SK-N-SH (cell line): ENCODE measurements around the gene TRANK1. TPM values are rescaled to one million over a fixed set of nuclear protein-coding genes. Genes with fewer than 3 reads are reported as not detected.

Source experiments
- CTCF ChIA-PET: fragments of 300-600, 350-600 bp; formaldehyde crosslinking; extraction: SDS; loops from one replicate; lab custom pipeline; 2021; lab: Yijun Ruan, JAX
- POLR2A ChIA-PET: fragments of 350-600 bp; sonication (Branson Sonifier 250); formaldehyde crosslinking; extraction: SDS; loops from one replicate; lab custom pipeline; 2020; ENCODE audit warnings: antibody characterized with exemption, inconsistent platforms; lab: Yijun Ruan, JAX
- DNase-seq: peaks from one replicate; pipeline ENCODE4 v3.0.0; 2012
- H2AFZ ChIP-seq: fragments of 200-600 bp; sonication (generic); 2 replicates; pipeline ENCODE4 v1.8.1; 2016; ENCODE audit warnings: antibody characterized with exemption, mild to moderate bottlenecking, low read depth
- H3F3A ChIP-seq: fragments of 200-600 bp; sonication (generic); replicated peaks from 2 replicates; pipeline ENCODE3; 2016; ENCODE audit warnings: antibody characterized with exemption, mild to moderate bottlenecking; ENCODE audit not compliant: insufficient read depth
- H3K27ac ChIP-seq, 2 experiments: fragments of 200-500 bp in 1 of 2; fragments of 200-600 bp in 1 of 2; sonication (Bioruptor generic) in 1 of 2; sonication (generic), shearing (Covaris generic) in 1 of 2; 2 replicates each; pipeline versions ENCODE4 v1.5.1 to v1.6.1; 2014 to 2016; ENCODE audit warnings: low read depth in 2 of 2, inconsistent platforms in 1 of 2, low read length in 1 of 2, mild to moderate bottlenecking in 1 of 2, mixed read lengths in 1 of 2
- H3K27me3 ChIP-seq: fragments of 200-600 bp; sonication (generic), shearing (Covaris generic); 2 replicates; pipeline ENCODE4 v1.6.1; 2016; ENCODE audit warnings: mixed run types; ENCODE audit not compliant: insufficient read depth
- H3K36me3 ChIP-seq, 2 experiments: fragments of 200-500 bp in 1 of 2; fragments of 200-600 bp in 1 of 2; sonication (Bioruptor generic) in 1 of 2; sonication (generic) in 1 of 2; replicated peaks in 1 of 2; 2 replicates each; pipeline versions ENCODE3 to v1.5.1; 2014 to 2016; ENCODE audit warnings: low read length in 1 of 2, mild to moderate bottlenecking in 1 of 2; ENCODE audit not compliant: insufficient read depth in 2 of 2, control insufficient read depth in 1 of 2
- H3K4me1 ChIP-seq, 2 experiments: fragments of 200-500 bp in 1 of 2; fragments of 200-600 bp in 1 of 2; sonication (Bioruptor generic) in 1 of 2; sonication (generic), shearing (Covaris generic) in 1 of 2; 2 replicates each; pipeline versions ENCODE4 v1.5.1 to v1.6.1; 2014 to 2016; ENCODE audit warnings: low read depth in 1 of 2, low read length in 1 of 2, mixed run types in 1 of 2; ENCODE audit not compliant: insufficient read depth in 2 of 2, control insufficient read depth in 1 of 2
- H3K4me2 ChIP-seq: fragments of 200-600 bp; sonication (generic), shearing (Covaris generic); 2 replicates; pipeline ENCODE4 v1.6.1; 2017; ENCODE audit warnings: mixed run types
- H3K4me3 ChIP-seq, 2 experiments: fragments of 200-500 bp in 1 of 2; fragments of 200-600 bp in 1 of 2; sonication (Bioruptor generic) in 1 of 2; sonication (generic), shearing (Covaris generic) in 1 of 2; 2 replicates each; pipeline versions ENCODE4 v1.5.1 to v1.8.1; 2014 to 2016; ENCODE audit warnings: low read depth in 2 of 2, inconsistent platforms in 1 of 2, low read length in 1 of 2, mild to moderate bottlenecking in 1 of 2, mixed read lengths in 1 of 2, moderate library complexity in 1 of 2
- H3K79me2 ChIP-seq: fragments of 200-600 bp; sonication (generic); 2 replicates; pipeline ENCODE4 v1.8.1; 2017; ENCODE audit warnings: mild to moderate bottlenecking; ENCODE audit not compliant: insufficient read depth
- H3K9ac ChIP-seq: fragments of 200-600 bp; sonication (generic); 2 replicates; pipeline ENCODE4 v1.6.1; 2017; ENCODE audit warnings: mixed run types
- H3K9me2 ChIP-seq: fragments of 200-600 bp; sonication (generic); 2 replicates; pipeline ENCODE4 v1.6.1; 2017; ENCODE audit warnings: mixed run types
- H3K9me3 ChIP-seq: fragments of 200-600 bp; sonication (generic); 2 replicates; pipeline ENCODE4 v1.6.1; 2017; ENCODE audit warnings: mixed run types, mild to moderate bottlenecking, moderate library complexity
- H4K20me1 ChIP-seq: fragments of 200-600 bp; sonication (generic); 2 replicates; pipeline ENCODE4 v1.6.1; 2017; ENCODE audit warnings: mild to moderate bottlenecking, mixed run types; ENCODE audit not compliant: insufficient read depth
- CHD2 ChIP-seq: fragments of 150-350 bp; IDR thresholded peaks from 2 replicates; pipeline ENCODE4 v1.6.1; 2018; ENCODE audit warnings: low read length; ENCODE audit not compliant: partially characterized antibody
- CTCF ChIP-seq: fragments of 200-600 bp; sonication (generic); IDR thresholded peaks from 2 replicates; pipeline ENCODE4 v1.6.1; 2017; ENCODE audit warnings: antibody characterized with exemption, mild to moderate bottlenecking, moderate library complexity
- ELF1 ChIP-seq: IDR thresholded peaks from 2 replicates; pipeline ENCODE4 v1.4.0; 2012
- GATA2 ChIP-seq: sonication (generic); formaldehyde crosslinking; IDR thresholded peaks from 2 replicates; pipeline ENCODE4 v1.5.0; 2020; ENCODE audit warnings: mild to moderate bottlenecking, missing genetic modification reagents
- JUND ChIP-seq: IDR thresholded peaks from 2 replicates; pipeline ENCODE4 v1.4.0; 2012
- MEF2A ChIP-seq: IDR thresholded peaks from 2 replicates; pipeline ENCODE4 v1.4.0; 2012; ENCODE audit warnings: low read depth, borderline replicate concordance
- MXI1 ChIP-seq: IDR thresholded peaks from 2 replicates; pipeline ENCODE4 v1.6.1; 2012; ENCODE audit warnings: mild to moderate bottlenecking, low read depth, low read length, improper control_type of control experiment
- NFIC ChIP-seq: IDR thresholded peaks from 2 replicates; pipeline ENCODE4 v1.4.0; 2012; ENCODE audit warnings: borderline replicate concordance
- POLR2AphosphoS5 ChIP-seq: IDR thresholded peaks from 2 replicates; pipeline ENCODE4 v1.6.1; 2012; ENCODE audit warnings: low read depth, low read length
- RAD21 ChIP-seq: IDR thresholded peaks from 2 replicates; pipeline ENCODE4 v1.6.1; 2012; ENCODE audit warnings: mild to moderate bottlenecking, low read length
- SIN3A ChIP-seq: IDR thresholded peaks from 2 replicates; pipeline ENCODE4 v1.6.1; 2012; ENCODE audit warnings: low read depth, mild to moderate bottlenecking, low read length, moderate library complexity, borderline replicate concordance
- SMC3 ChIP-seq: IDR thresholded peaks from 2 replicates; pipeline ENCODE4 v1.6.1; 2012; ENCODE audit warnings: low read depth, low read length, improper control_type of control experiment
- TAF1 ChIP-seq: IDR thresholded peaks from 2 replicates; pipeline ENCODE4 v1.6.1; 2012; ENCODE audit warnings: low read depth, mild to moderate bottlenecking, low read length, moderate library complexity, borderline replicate concordance
- YY1 ChIP-seq: IDR thresholded peaks from 2 replicates; pipeline ENCODE4 v1.4.0; 2012; ENCODE audit warnings: low read depth, mild to moderate bottlenecking
- ZBTB33 ChIP-seq: IDR thresholded peaks from 2 replicates; pipeline ENCODE4 v1.4.0; 2012; ENCODE audit warnings: low read depth, borderline replicate concordance
- WGBS: methylation state at CpG from one replicate; pipeline ENCODE4 v1.1.6; 2017; ENCODE audit warnings: low lambda C conversion rate; 5-methylcytosine and 5-hydroxymethylcytosine counted together
- polyA plus RNA-seq, 3 experiments: library from polyadenylated mRNA; depleted of rRNA; stranded (reverse); fragments of >200 nt; gene quantifications; 2 replicates each; pipeline ENCODE4 v1.2.3, GENCODE V29; 2012
- TF ChIP-seq, protein P1 (sequence below): fragments of 150-350 bp; IDR thresholded peaks from 2 replicates; pipeline ENCODE4 v1.6.1; 2016; ENCODE audit warnings: mild to moderate bottlenecking, low read depth, low read length
- TF ChIP-seq, protein P2 (sequence below): IDR thresholded peaks from 2 replicates; pipeline ENCODE4 v1.6.1; 2012; ENCODE audit warnings: mild to moderate bottlenecking, low read depth, low read length, moderate library complexity
- TF ChIP-seq, protein P3 (sequence below): IDR thresholded peaks from 2 replicates; pipeline ENCODE4; 2012

Gene TRANK1
- polyA plus RNA-seq, 1 of the 3 experiments (the other 2 are of a cell fraction) = 0.16 TPM

- ChIA-PET POLR2A (no interaction called here), CTCF (interaction anchor here (0.6 to 0.9 kb wide), 2 partner anchors 21 to 52 kb away, joined by 3 read pairs; no protein-coding TSS in a partner anchor)
- H3K4me3 ChIP-seq = no peak overlapping the region
- no peaks in the 10 kb centered on the region for H3K9me3 ChIP-seq
- H3K27me3 ChIP-seq = no peaks in the 10 kb centered on the region
- H3K27ac ChIP-seq = no peak overlapping the region
- no peaks in the 10 kb centered on the region for H3F3A ChIP-seq
- H2AFZ ChIP-seq = no peak overlapping the region
- no peaks in the 10 kb centered on the region for H4K20me1 ChIP-seq
- H3K4me2 ChIP-seq = no peak overlapping the region
- no peaks in the 10 kb centered on the region for H3K79me2 ChIP-seq
- no peaks in the 10 kb centered on the region for H3K4me1 ChIP-seq
- DNase-seq = no peak
- H3K9me2 ChIP-seq = no peaks in the 10 kb centered on the region
- H3K9ac ChIP-seq = no peak overlapping the region
- 13% methylated on average over 3 of the region's 3 CpGs for WGBS
- TF ChIP-seq, protein P1, sequence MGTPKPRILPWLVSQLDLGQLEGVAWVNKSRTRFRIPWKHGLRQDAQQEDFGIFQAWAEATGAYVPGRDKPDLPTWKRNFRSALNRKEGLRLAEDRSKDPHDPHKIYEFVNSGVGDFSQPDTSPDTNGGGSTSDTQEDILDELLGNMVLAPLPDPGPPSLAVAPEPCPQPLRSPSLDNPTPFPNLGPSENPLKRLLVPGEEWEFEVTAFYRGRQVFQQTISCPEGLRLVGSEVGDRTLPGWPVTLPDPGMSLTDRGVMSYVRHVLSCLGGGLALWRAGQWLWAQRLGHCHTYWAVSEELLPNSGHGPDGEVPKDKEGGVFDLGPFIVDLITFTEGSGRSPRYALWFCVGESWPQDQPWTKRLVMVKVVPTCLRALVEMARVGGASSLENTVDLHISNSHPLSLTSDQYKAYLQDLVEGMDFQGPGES = no peak
- TF ChIP-seq RAD21 = no peak
- TF ChIP-seq MEF2A = no peak
- no peak for TF ChIP-seq NFIC
- no peak for TF ChIP-seq MXI1
- no peak for TF ChIP-seq CHD2
- no peak for TF ChIP-seq POLR2AphosphoS5
- no peak for TF ChIP-seq YY1
- TF ChIP-seq ZBTB33 = no peak
- TF ChIP-seq, protein P2, sequence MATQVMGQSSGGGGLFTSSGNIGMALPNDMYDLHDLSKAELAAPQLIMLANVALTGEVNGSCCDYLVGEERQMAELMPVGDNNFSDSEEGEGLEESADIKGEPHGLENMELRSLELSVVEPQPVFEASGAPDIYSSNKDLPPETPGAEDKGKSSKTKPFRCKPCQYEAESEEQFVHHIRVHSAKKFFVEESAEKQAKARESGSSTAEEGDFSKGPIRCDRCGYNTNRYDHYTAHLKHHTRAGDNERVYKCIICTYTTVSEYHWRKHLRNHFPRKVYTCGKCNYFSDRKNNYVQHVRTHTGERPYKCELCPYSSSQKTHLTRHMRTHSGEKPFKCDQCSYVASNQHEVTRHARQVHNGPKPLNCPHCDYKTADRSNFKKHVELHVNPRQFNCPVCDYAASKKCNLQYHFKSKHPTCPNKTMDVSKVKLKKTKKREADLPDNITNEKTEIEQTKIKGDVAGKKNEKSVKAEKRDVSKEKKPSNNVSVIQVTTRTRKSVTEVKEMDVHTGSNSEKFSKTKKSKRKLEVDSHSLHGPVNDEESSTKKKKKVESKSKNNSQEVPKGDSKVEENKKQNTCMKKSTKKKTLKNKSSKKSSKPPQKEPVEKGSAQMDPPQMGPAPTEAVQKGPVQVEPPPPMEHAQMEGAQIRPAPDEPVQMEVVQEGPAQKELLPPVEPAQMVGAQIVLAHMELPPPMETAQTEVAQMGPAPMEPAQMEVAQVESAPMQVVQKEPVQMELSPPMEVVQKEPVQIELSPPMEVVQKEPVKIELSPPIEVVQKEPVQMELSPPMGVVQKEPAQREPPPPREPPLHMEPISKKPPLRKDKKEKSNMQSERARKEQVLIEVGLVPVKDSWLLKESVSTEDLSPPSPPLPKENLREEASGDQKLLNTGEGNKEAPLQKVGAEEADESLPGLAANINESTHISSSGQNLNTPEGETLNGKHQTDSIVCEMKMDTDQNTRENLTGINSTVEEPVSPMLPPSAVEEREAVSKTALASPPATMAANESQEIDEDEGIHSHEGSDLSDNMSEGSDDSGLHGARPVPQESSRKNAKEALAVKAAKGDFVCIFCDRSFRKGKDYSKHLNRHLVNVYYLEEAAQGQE = no peak
- no peak for TF ChIP-seq SIN3A
- TF ChIP-seq ELF1 = no peak
- no peak for TF ChIP-seq GATA2 (CRISPR knock-in tag)
- TF ChIP-seq, protein P3, sequence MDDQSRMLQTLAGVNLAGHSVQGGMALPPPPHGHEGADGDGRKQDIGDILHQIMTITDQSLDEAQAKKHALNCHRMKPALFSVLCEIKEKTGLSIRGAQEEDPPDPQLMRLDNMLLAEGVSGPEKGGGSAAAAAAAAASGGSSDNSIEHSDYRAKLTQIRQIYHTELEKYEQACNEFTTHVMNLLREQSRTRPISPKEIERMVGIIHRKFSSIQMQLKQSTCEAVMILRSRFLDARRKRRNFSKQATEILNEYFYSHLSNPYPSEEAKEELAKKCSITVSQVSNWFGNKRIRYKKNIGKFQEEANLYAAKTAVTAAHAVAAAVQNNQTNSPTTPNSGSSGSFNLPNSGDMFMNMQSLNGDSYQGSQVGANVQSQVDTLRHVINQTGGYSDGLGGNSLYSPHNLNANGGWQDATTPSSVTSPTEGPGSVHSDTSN = no peak
- no peak for TF ChIP-seq TAF1
- TF ChIP-seq SMC3 = no peak
- TF ChIP-seq JUND = no peak
- TF ChIP-seq CTCF = no peak
- no peaks in the 10 kb centered on the region for H3K36me3 ChIP-seq
Measured at GRCh38 chr3:36784138-36784635, 160.7 kb downstream of the TRANK1 start.
